HepG2 (cell line): Measurements from ENCODE around the gene LATS2. TPM values are rescaled to one million over a fixed set of nuclear protein-coding genes. Genes with fewer than 3 reads are reported as not detected.

Experiments used
- ATAC-seq: fragments of 200-7000 bp; cut with Tn5 transposase; 3 replicates; pipeline ENCODE4 v1.9.1; 2020; ENCODE audit warnings: mild to moderate bottlenecking, moderate library complexity
- BruUV-seq: library from RNA; stranded (reverse); fragments of 400-500 nt; replicated peaks from 2 replicates; lab custom pipeline; 2021; lab: Mats Ljungman, UMichigan
- CTCF ChIA-PET: fragments of 300-600 bp; formaldehyde crosslinking; extraction: SDS; loops from one replicate; lab custom pipeline; 2021; ENCODE audit warnings: low total read pairs, inconsistent platforms, low intra/inter-chr PET ratio; lab: Yijun Ruan, JAX
- POLR2A ChIA-PET: fragments of 350-600 bp; sonication (Branson Sonifier 250); formaldehyde crosslinking; loops from one replicate; lab custom pipeline; 2020; ENCODE audit warnings: antibody characterized with exemption, inconsistent platforms; lab: Yijun Ruan, JAX
- DNase-seq: peaks from one replicate; pipeline ENCODE4 v3.0.0-alpha.2; 2015; ENCODE audit warnings: low spot score
- FAIRE-seq: peaks from 3 replicates; lab custom pipeline; 2011; peaks lifted over from hg19 to GRCh38; lab: Jason Lieb, UNC
- H2AFZ ChIP-seq: one replicate; pipeline ENCODE4 v1.6.1; 2011; ENCODE audit warnings: low read length, inconsistent platforms
- H3K27ac ChIP-seq: fragments of 300-600 bp; 3 replicates; pipeline ENCODE4 v1.8.0; 2011; ENCODE audit warnings: mixed run types, mild to moderate bottlenecking, mixed read lengths, low read length, inconsistent platforms; ENCODE audit not compliant: insufficient read depth; ENCODE audit errors: extremely low read length
- H3K27me3 ChIP-seq, 2 experiments: fragments of 200-600 bp in 1 of 2; 2 replicates in 1 of 2; 3 replicates in 1 of 2; pipeline versions ENCODE4 v1.6.0 to v1.8.0; 2011; ENCODE audit warnings: low read length in 2 of 2, mild to moderate bottlenecking in 2 of 2, moderate library complexity in 2 of 2, inconsistent platforms in 1 of 2; ENCODE audit not compliant: insufficient read depth in 2 of 2, control insufficient read depth in 1 of 2
- H3K36me3 ChIP-seq, 2 experiments: fragments of 200-600 bp in 1 of 2; replicated peaks in 1 of 2; 2 replicates in 1 of 2; 3 replicates in 1 of 2; pipeline versions ENCODE4 v1.5.1 to v1.8.0; 2011; ENCODE audit warnings: low read length in 2 of 2, inconsistent platforms in 1 of 2; ENCODE audit not compliant: insufficient read depth in 2 of 2, control insufficient read depth in 1 of 2
- H3K4me1 ChIP-seq: 2 replicates; pipeline ENCODE4 v1.5.1; 2012; ENCODE audit warnings: low read length, inconsistent platforms; ENCODE audit not compliant: insufficient read depth
- H3K4me2 ChIP-seq: 2 replicates; pipeline ENCODE4 v1.6.0; 2011; ENCODE audit warnings: low read depth, low read length, inconsistent platforms
- H3K4me3 ChIP-seq, 3 experiments: fragments of 200-600 bp in 1 of 3; sonication (generic), shearing (Covaris generic) in 1 of 3; replicated peaks in 1 of 3; 2 replicates each; pipeline ENCODE4 v1.5.1; 2011 to 2016; ENCODE audit warnings: low read length in 3 of 3, inconsistent platforms in 2 of 3, low read depth in 2 of 3, mild to moderate bottlenecking in 2 of 3, control low read depth in 1 of 3, mixed read lengths in 1 of 3; ENCODE audit not compliant: insufficient read depth in 1 of 3
- H3K79me2 ChIP-seq: one replicate; pipeline ENCODE4 v1.6.1; 2011; ENCODE audit warnings: low read length, inconsistent platforms; ENCODE audit not compliant: insufficient read depth
- H3K9ac ChIP-seq: 2 replicates; pipeline ENCODE4 v1.6.0; 2011; ENCODE audit warnings: mild to moderate bottlenecking, low read depth, low read length, inconsistent platforms; ENCODE audit not compliant: insufficient read depth
- H3K9me3 ChIP-seq: 2 replicates; pipeline ENCODE4 v1.5.1; 2012; ENCODE audit warnings: mild to moderate bottlenecking, low read length
- H4K20me1 ChIP-seq: 2 replicates; pipeline ENCODE4 v1.6.0; 2011; ENCODE audit warnings: inconsistent platforms, mild to moderate bottlenecking, low read length, moderate library complexity; ENCODE audit not compliant: insufficient read depth
- AKAP8 ChIP-seq: sonication (generic); formaldehyde crosslinking; IDR thresholded peaks from 2 replicates; pipeline ENCODE4 v1.5.1; 2020; ENCODE audit warnings: mild to moderate bottlenecking, missing genetic modification reagents
- CBX1 ChIP-seq: IDR thresholded peaks from one replicate; pipeline ENCODE4 v1.6.1; 2016; ENCODE audit warnings: antibody characterized with exemption, low read depth
- E2F2 ChIP-seq: sonication (generic); formaldehyde crosslinking; IDR thresholded peaks from 2 replicates; pipeline ENCODE4 v1.4.0; 2020; ENCODE audit warnings: missing genetic modification reagents, borderline replicate concordance
- NFE2 ChIP-seq: sonication (generic); formaldehyde crosslinking; IDR thresholded peaks from 2 replicates; pipeline ENCODE4 v1.4.0; 2020; ENCODE audit warnings: missing genetic modification reagents
- PHF21A ChIP-seq: sonication (generic); formaldehyde crosslinking; IDR thresholded peaks from 2 replicates; pipeline ENCODE4 v1.5.0; 2020; ENCODE audit warnings: mild to moderate bottlenecking, missing genetic modification reagents
- SRSF4 ChIP-seq: fragments of 200-400 bp; formaldehyde crosslinking; IDR thresholded peaks from one replicate; pipeline ENCODE4 v1.6.1; 2018; ENCODE audit warnings: mild to moderate bottlenecking, low read depth, low read length, moderate library complexity; ENCODE audit not compliant: poor library complexity, severe bottlenecking
- XRCC5 ChIP-seq: fragments of 200-400 bp; formaldehyde crosslinking; optimal IDR thresholded peaks from 2 replicates; pipeline ENCODE3; 2017; ENCODE audit warnings: mild to moderate bottlenecking, low read length
- ZFP36L2 ChIP-seq: sonication (generic); formaldehyde crosslinking; IDR thresholded peaks from 2 replicates; pipeline ENCODE4 v1.4.0; 2020; ENCODE audit warnings: missing genetic modification reagents
- ZNF318 ChIP-seq: sonication (generic); formaldehyde crosslinking; IDR thresholded peaks from 2 replicates; pipeline ENCODE4 v1.4.0; 2020; ENCODE audit warnings: mild to moderate bottlenecking, missing genetic modification reagents
- ZNF773 ChIP-seq: sonication (generic); formaldehyde crosslinking; IDR thresholded peaks from 2 replicates; pipeline ENCODE4 v1.4.0; 2020; ENCODE audit warnings: missing genetic modification reagents, borderline replicate concordance
- whole genome bisulfite sequencing: methylation state at CpG from one replicate; pipeline ENCODE4 v1.1.6; 2017; ENCODE audit warnings: low lambda C conversion rate; 5-methylcytosine and 5-hydroxymethylcytosine counted together
- in situ Hi-C: cut with HindIII; loops from 2 replicates; pipeline ENCODE4 v1.10.0; 2017; ENCODE audit warnings: low pct_unique_long_range_greater_than_20kb; ENCODE audit not compliant: extremely low pct_ligation_motif_present
- intact Hi-C: fragments of 100-400 bp; cut with micrococcal nuclease; formaldehyde crosslinking; loops from one replicate; pipeline ENCODE4 v1.10.0; 2022; ENCODE audit not compliant: unreplicated experiment
- polyA plus RNA-seq, 8 experiments: library from polyadenylated mRNA; depleted of rRNA in 3 of 8; stranded (reverse) in 7 of 8; unstranded in 1 of 8; fragments of >200 nt; fragmentation: Illumina TruSeq in 4 of 8; extraction: Trizol in 4 of 8; gene quantifications; 2 replicates each; pipeline versions ENCODE4 v1.2.1 to v1.2.3, GENCODE V29; 2011 to 2016; ENCODE audit warnings: low read depth in 4 of 8, missing spikeins in 1 of 8, mixed read lengths in 1 of 8; ENCODE audit not compliant: insufficient read depth in 1 of 8
- total RNA-seq, 5 experiments: library from RNA; depleted of rRNA; stranded (reverse); fragments of >200 nt; fragmentation: Illumina TruSeq; extraction: Trizol; gene quantifications; 2 replicates each; pipeline ENCODE4 v1.2.3, GENCODE V29; 2016; ENCODE audit warnings: low read depth in 1 of 5
- TF ChIP-seq, protein P1 (sequence below): sonication (generic); formaldehyde crosslinking; IDR thresholded peaks from 2 replicates; pipeline ENCODE4 v1.4.0; 2020; ENCODE audit warnings: mild to moderate bottlenecking, missing genetic modification reagents, borderline replicate concordance
- TF ChIP-seq, protein P2 (sequence below): sonication (generic); formaldehyde crosslinking; IDR thresholded peaks from 2 replicates; pipeline ENCODE4 v1.4.0; 2020; ENCODE audit warnings: mild to moderate bottlenecking, missing genetic modification reagents

Gene LATS2
- total and polyA plus RNA-seq, 2 of the 13 experiments (the other 11 are each of a cell fraction or from before 2014, with no cell fraction given) = 7.3 to 8.5 TPM

DNA sequence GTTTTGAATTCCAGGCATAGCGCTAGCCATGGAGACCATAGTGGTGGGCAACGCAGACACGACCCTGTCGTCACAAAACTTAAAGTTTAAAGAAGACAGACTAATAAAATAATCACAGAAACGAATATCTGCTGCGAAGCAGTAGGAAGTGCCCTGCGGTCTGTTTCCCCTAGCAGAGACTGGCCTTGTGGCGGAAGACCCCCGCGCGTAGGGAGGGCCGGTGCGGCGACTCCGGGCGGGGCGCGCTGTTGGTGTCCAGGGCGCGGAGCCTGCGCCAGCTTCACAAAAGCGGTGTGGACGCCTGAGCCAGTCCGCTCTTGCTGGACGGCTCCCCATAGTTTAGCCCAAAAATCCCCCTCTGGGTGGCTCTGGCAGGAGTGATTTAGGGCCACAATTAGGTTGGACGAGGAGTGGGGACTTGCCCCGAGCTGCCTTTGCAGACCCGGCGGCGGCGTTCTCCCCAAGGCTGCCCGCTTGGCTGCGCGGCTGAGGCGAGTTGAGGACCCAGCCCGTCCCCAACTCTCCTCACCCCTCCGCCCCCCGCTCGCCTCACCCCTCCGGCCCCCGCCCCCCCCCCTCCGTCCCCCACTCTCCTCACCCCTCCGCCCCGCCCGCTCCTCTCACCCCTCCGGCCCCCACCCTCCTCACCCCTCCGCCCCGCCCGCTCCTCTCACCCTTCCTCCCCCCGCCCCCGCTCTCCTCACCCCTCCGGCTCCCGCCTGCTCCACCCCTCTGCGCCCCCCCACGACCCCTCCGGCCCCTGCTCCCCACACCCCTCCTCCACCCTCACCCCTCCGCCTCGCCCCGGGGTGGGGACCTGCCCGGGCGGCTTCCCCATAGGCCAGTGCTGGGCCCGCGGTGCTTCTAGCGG, 14.2 kb upstream of the LATS2 start:
- WGBS = 90% methylated on average over 51 of the region's 64 CpGs
- Histone ChIP-seq H3K27me3 (peaks cover 1 to 17% of the 10 kb centered on the region in 2 experiments; a peak in 3 of 5 replicates), H2AFZ (no peak overlapping the region), H3K4me2 (no peak overlapping the region), H3K4me3 (no peak overlapping the region), H3K9ac (no peak overlapping the region), H3K4me1 (peaks cover 34% of the 10 kb centered on the region), H3K9me3 (no peaks in the 10 kb centered on the region), H3K27ac (no peak overlapping the region), H3K79me2 (no peaks in the 10 kb centered on the region), H3K36me3 (no peaks in the 10 kb centered on the region), H4K20me1 (no peaks in the 10 kb centered on the region)
- in situ Hi-C loops (no loop called here), intact Hi-C loops (no loop called here)
- no TSS peak for BruUV-seq
- POLR2A ChIA-PET = no interaction called here
- DNase-seq (no peak), ATAC-seq (no peak), FAIRE-seq (no peak)
- CTCF ChIA-PET = no interaction called here
- TF ChIP-seq ZNF318 (CRISPR knock-in tag) (no peak), XRCC5 (no peak), AKAP8 (CRISPR knock-in tag) (no peak), NFE2 (CRISPR knock-in tag) (no peak), SRSF4 (no peak), ZFP36L2 (no peak), CBX1 (no peak), E2F2 (CRISPR knock-in tag) (no peak), ZNF773 (CRISPR knock-in tag) (no peak), PHF21A (CRISPR knock-in tag) (no peak)
- TF ChIP-seq, protein P1, sequence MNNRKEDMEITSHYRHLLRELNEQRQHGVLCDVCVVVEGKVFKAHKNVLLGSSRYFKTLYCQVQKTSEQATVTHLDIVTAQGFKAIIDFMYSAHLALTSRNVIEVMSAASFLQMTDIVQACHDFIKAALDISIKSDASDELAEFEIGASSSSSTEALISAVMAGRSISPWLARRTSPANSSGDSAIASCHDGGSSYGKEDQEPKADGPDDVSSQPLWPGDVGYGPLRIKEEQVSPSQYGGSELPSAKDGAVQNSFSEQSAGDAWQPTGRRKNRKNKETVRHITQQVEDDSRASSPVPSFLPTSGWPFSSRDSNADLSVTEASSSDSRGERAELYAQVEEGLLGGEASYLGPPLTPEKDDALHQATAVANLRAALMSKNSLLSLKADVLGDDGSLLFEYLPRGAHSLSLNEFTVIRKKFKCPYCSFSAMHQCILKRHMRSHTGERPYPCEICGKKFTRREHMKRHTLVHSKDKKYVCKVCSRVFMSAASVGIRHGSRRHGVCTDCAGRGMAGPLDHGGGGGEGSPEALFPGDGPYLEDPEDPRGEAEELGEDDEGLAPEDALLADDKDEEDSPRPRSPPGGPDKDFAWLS (CRISPR knock-in tag) = no peak
- TF ChIP-seq, protein P2, sequence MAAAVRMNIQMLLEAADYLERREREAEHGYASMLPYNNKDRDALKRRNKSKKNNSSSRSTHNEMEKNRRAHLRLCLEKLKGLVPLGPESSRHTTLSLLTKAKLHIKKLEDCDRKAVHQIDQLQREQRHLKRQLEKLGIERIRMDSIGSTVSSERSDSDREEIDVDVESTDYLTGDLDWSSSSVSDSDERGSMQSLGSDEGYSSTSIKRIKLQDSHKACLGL = no peak
